HT1080 (cell line): ENCODE results near the gene SHROOM4. TPM values are rescaled to one million over a fixed set of nuclear protein-coding genes. Genes with fewer than 3 reads are reported as not detected.

Experiments used
- DNase-seq: peaks from one replicate; pipeline ENCODE4 v3.0.0-alpha.2; 2015; ENCODE audit warnings: low read depth
- small RNA-seq: library from RNA; depleted of rRNA; stranded (forward); fragments of <200 nt; gene quantifications from one replicate; pipeline ENCODE3, GENCODE V24; 2014
- total RNA-seq: library from RNA; depleted of rRNA; stranded (reverse); fragments of >200 nt; shearing (Covaris generic); gene quantifications from 2 replicates; pipeline ENCODE4 v1.2.3, GENCODE V29; 2014; rRNA removed

SHROOM4 gene
- total RNA-seq, 1 experiment from 2014 or later: 1.9 TPM

DNA sequence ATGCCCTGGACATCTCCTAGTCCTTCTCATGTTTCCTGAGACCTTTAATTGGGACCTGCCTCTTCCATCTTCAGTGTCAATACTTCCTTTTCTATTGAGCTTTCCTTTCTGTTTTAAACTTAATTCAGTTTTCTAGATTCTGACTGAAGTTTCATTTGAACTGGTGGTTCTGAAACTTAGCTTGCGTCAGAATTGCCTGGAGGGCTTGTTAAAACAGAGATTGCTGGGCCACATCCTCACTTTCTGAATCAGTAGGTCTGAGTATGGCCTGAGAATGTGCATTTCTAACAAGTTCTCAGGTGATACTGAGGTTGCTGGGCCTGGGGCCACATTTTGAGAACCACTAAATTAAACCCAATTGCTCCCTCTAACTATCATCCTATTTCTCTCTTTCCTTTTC is 191.2 kb downstream of the SHROOM4 start:
- DNase-seq: no peak

- no peak for DNase-seq
These were observed 195.0 kb downstream of the SHROOM4 start for GRCh38 chrX:50618788-50619558.

GRCh38 chrX:50617183-50617582 is 196.8 kb downstream of the SHROOM4 start:
- DNase-seq: no peak

- no peak for DNase-seq
These were observed 198.3 kb downstream of the SHROOM4 start for GRCh38 chrX:50615570-50616158.

GRCh38 chrX:50614460-50614859 is 199.5 kb downstream of the SHROOM4 start:
- DNase-seq: no peak

GRCh38 chrX:50613846-50614245 is 200.1 kb downstream of the SHROOM4 start:
- DNase-seq: peak; percentile 53

DNA sequence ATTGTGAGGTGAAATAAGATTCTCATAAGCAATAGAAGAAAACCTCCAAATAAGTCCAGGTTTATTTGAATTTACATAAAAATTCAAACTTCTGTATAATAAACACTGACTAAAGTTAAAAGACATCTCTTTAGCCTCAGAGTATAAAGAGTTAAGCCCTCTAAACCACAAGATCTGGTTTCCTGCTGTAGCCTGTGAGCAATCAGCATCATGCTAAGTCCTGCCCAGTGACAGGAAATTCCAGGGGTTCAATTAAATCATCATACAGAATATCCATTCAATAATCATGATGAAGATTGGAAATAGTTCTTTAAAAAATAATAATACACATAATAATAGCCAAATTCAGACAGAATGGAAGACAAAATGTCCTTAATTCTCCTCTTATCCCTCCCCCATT is 204.2 kb downstream of the SHROOM4 start:
- peak; percentile 7 for DNase-seq

- no peak for DNase-seq
These were observed 207.6 kb downstream of the SHROOM4 start for GRCh38 chrX:50606300-50606950.

- DNase-seq: no peak
These were observed 217.9 kb downstream of the SHROOM4 start for GRCh38 chrX:50596056-50596455.

DNA sequence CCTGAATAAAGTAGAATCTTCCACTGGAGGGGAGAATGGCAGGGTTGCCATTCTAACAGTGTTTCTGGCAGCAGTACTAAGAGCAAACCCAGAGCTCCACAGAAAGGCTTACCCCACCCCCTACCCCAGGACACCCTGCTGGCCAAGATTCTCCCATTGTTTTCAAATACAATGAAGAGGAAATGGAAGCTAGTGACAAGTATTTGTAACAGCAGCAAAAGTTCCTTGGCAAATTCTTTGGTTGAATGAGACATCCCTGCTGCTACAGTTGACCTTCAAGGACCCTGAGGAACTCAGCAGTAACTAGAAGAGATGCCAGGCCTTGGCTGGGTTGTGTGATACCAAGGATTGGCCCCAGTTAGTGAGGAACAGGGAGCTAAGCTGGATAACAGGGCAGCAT is 219.2 kb downstream of the SHROOM4 start:
- DNase-seq: no peak

DNA sequence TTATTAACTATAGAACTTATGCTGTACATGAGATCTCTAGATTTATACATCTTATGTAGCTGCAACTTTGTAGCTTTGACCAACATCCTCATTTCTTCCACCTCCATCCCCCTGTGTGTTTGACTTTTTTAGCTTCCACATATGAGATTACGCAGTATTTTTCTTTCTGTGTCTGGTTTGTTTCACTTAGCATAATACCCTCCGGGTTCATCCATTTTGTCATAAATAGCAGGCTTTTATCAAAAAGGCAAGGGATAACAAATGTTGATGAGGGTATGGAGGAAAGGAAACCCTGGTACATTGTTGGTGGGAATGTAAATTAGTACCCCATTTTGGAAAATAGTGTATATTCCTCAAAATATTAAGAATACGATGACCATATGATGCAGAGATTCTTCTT is 227.0 kb downstream of the SHROOM4 start:
- DNase-seq: no peak

- no peak for DNase-seq
These were observed 227.6 kb downstream of the SHROOM4 start for GRCh38 chrX:50586407-50586806.

- no peak for DNase-seq
These were observed 232.6 kb downstream of the SHROOM4 start for GRCh38 chrX:50581405-50581804.

DNA sequence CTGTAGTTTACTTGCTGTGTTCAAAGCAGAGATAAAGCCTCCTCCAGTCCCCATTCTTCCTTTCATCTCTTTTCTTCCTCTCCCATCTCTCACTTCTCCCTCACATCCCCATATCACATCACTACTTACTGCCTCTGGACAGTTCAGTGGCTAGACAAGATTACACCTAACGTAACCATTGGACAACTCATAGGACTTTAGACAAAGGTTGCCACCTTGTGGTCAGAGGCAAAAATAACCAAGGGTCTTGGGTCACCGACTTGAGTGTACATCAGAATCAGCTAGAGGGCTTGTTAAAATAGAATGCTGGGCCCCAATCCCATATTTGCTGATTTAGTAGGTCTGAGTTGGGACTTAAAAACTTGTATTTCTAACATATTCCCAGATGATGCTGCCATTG is 234.0 kb downstream of the SHROOM4 start:
- DNase-seq: peak; percentile 38

DNA sequence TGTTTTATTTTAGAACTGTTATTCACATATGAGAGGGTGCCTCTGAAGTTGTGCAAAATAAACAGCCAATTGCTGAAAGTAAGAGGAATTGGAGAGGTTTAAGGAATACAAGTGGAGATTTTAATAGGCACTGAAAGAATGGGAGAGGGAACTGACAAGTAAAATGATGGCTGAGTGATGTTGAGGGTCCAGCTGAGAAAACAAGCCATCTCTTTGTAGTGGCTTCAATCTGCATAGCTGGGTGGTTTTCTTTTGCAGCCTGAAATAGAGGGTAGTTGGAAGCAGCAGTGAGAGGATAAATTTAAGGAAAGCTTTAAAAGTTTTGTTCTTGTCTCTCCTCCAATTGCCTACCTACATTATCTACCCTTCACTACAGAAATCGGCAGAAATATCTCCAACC is 236.7 kb downstream of the SHROOM4 start:
- DNase-seq: no peak

GRCh38 chrX:50567636-50568035 is 246.4 kb downstream of the SHROOM4 start:
- DNase-seq: no peak

DNA sequence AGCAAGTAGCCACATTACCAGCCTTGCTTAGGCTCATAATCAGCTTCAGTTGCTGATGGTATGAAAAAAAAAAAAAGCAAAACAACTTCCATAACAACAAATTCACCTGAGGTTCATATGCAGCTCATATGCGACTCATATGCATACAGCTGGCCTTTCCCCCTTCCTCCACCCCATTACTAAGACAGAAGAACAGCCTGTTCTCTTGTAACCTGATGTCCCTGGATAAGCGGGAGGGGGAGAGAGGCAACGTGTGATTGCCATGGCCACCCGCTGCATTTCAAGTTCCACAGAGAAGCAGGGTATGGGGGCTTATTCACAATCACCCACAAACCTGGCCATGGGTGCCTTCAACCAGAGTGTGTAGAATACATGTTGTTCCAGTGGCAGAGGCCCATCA is 248.3 kb downstream of the SHROOM4 start:
- no peak for DNase-seq

Small RNAs within 50 kb of the gene (small RNA-seq; reads per million reads assigned to genes)
- not detected for gene RNU6-935P

Other genes starting within 250 kb of the SHROOM4 start
- not detected in 2 replicates for gene BMP15, start 96.5 kb upstream of the SHROOM4 start, total RNA-seq